ENCODE measurements around the gene SAAL1. TPM values are rescaled to one million over a fixed set of nuclear protein-coding genes. Genes with fewer than 3 reads are reported as not detected.
A peak's percentile ranks its signal among the peaks of the same experiment; 100 is the strongest.

SAAL1 gene
- total RNA-seq, 5 donors from 2014 or later (not counting 1 experiment from before 2014, with no cell fraction given) = 17.2 to 22.5 (median 18.8) TPM

DNA sequence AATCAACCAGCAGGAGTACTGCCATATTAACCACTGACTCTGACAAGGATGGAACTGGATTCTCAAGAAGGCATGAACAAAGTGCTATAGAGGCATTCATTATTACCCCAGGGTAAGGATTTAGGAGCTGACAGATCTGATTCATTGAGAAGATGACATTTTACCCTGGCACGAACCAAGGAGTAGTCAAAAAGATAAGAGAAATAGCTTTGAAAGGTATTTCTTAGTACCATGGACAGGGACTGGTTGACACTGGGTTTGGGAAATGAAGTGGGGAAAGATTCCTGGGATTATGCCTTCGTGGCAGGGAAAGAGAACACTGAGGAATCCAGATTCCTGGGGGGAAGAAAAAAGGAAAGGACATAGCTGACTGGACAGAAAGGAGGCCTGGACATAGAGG lies 5.1 kb upstream of the SAAL1 start:
- ChIA-PET CTCF (interaction anchor here (0.6 to 1.0 kb wide), 2 partner anchors 133 to 652 kb away, joined by 3 read pairs; no protein-coding TSS in a partner anchor), POLR2A (interaction anchor here in 1 of 2 donors (0.5 to 0.8 kb wide), 2 partner anchors 102 to 440 kb away, joined by 3 to 11 read pairs; no protein-coding TSS in a partner anchor)
- Mint-ChIP-seq H3K4me3 (no peak overlapping the region), H3K9me3 (no peaks in the 10 kb centered on the region), H3K36me3 (no peaks in the 10 kb centered on the region), H3K4me1 (peaks cover 9 to 13% (median 12%) of the 10 kb centered on the region in 3 donors), H3K27me3 (peaks cover 22 to 40% of the 10 kb centered on the region in 2 donors), H3K27ac (no peak overlapping the region)
- Histone ChIP-seq H3K27ac (ENCODE audit: low read length) (no peak overlapping the region), H3K4me1 (ENCODE audit: control insufficient read depth in 1 of 2, extremely low read depth in 1 of 2, insufficient read depth in 2 of 2, low read length in 2 of 2) (peaks cover 0 to 5% of the 10 kb centered on the region in 2 experiments), H3K36me3 (ENCODE audit: control insufficient read depth in 2 of 2, extremely low read depth in 1 of 2, insufficient read depth in 1 of 2, low read length in 1 of 2) (no peaks in the 10 kb centered on the region), H3K9me3 (no peaks in the 10 kb centered on the region), H3K27me3 (replicated peaks in 1 of 2; ENCODE audit: control insufficient read depth in 2 of 2, extremely low read depth in 1 of 2, insufficient read depth in 2 of 2, low read length in 1 of 2) (peaks cover 0 to 15% of the 10 kb centered on the region in 2 experiments), H3K4me3 (ENCODE audit: control insufficient read depth in 1 of 2, extremely low read depth in 1 of 2, low read length in 1 of 2) (no peak overlapping the region)
- ATAC-seq (replicated peaks in 1 of 4) = no peak
- DNase-seq = no peak
- 40% methylated on average over 2 of the region's 2 CpGs for WGBS (ENCODE audit: insufficient coverage)

GRCh38 chr11:18108254-18108653 lies 2.4 kb upstream of the SAAL1 start:
- peaks cover 0 to 3% of the 10 kb centered on the region in 2 donors for H3K36me3 ChIP-seq (ENCODE audit: control insufficient read depth in 2 of 2, extremely low read depth in 1 of 2, insufficient read depth in 1 of 2, low read length in 1 of 2)
- H3K27ac Mint-ChIP-seq = no peak overlapping the region
- 77% methylated on average over 2 of the region's 3 CpGs for WGBS (ENCODE audit: insufficient coverage)
- DNase-seq = no peak
- H3K4me3 ChIP-seq (ENCODE audit: control insufficient read depth in 1 of 2, extremely low read depth in 1 of 2, low read length in 1 of 2) = no peak overlapping the region
- peaks cover 2% of the 10 kb centered on the region for H3K36me3 Mint-ChIP-seq
- peaks cover 24 to 26% (median 25%) of the 10 kb centered on the region in 3 donors for H3K4me1 Mint-ChIP-seq
- H3K9me3 Mint-ChIP-seq = no peaks in the 10 kb centered on the region
- H3K27ac ChIP-seq (ENCODE audit: low read length) = no peak overlapping the region
- H3K27me3 Mint-ChIP-seq = peaks cover 6 to 24% of the 10 kb centered on the region in 2 donors
- no peaks in the 10 kb centered on the region for H3K9me3 ChIP-seq
- ChIA-PET CTCF (interaction anchor here (0.5 to 1.1 kb wide), 2 partner anchors 14 to 246 kb away, joined by 3 read pairs; no protein-coding TSS in a partner anchor), POLR2A (no interaction called here)
- no peak for ATAC-seq (replicated peaks in 1 of 4)
- H3K27me3 ChIP-seq (replicated peaks in 1 of 2; ENCODE audit: control insufficient read depth in 2 of 2, extremely low read depth in 1 of 2, insufficient read depth in 2 of 2, low read length in 1 of 2) = peaks cover 0 to 7% of the 10 kb centered on the region in 2 experiments
- H3K4me1 ChIP-seq (ENCODE audit: control insufficient read depth in 1 of 2, extremely low read depth in 1 of 2, insufficient read depth in 2 of 2, low read length in 2 of 2) = peaks cover 3 to 13% of the 10 kb centered on the region in 2 experiments
- no peak overlapping the region for H3K4me3 Mint-ChIP-seq

- Histone ChIP-seq H3K9me3 (no peaks in the 10 kb centered on the region), H3K4me3 (ENCODE audit: control insufficient read depth in 1 of 2, extremely low read depth in 1 of 2, low read length in 1 of 2) (no peak overlapping the region), H3K27me3 (replicated peaks in 1 of 2; ENCODE audit: control insufficient read depth in 2 of 2, extremely low read depth in 1 of 2, insufficient read depth in 2 of 2, low read length in 1 of 2) (no peaks in the 10 kb centered on the region), H3K27ac (ENCODE audit: low read length) (no peak overlapping the region), H3K4me1 (ENCODE audit: control insufficient read depth in 1 of 2, extremely low read depth in 1 of 2, insufficient read depth in 2 of 2, low read length in 2 of 2) (peaks cover 3 to 13% of the 10 kb centered on the region in 2 experiments), H3K36me3 (ENCODE audit: control insufficient read depth in 2 of 2, extremely low read depth in 1 of 2, insufficient read depth in 1 of 2, low read length in 1 of 2) (peaks cover 0 to 14% of the 10 kb centered on the region in 2 donors)
- POLR2A ChIA-PET = interaction anchor here in 1 of 2 donors (0.8 kb wide), 1 partner anchor 524 kb away, joined by 3 read pairs; no protein-coding TSS in a partner anchor
- H3K4me1 Mint-ChIP-seq = peaks cover 30 to 36% (median 33%) of the 10 kb centered on the region in 3 donors
- peaks cover 14% of the 10 kb centered on the region for H3K36me3 Mint-ChIP-seq
- CTCF ChIA-PET = interaction anchor here (0.5 to 2.1 kb wide), 15 partner anchors 9 to 700 kb away, joined by 3 to 20 read pairs (median 4); partner anchors contain the start of genes SERGEF (in 1 of the 2) and TSG101 (in 1 of the 2)
- no peak overlapping the region for H3K27ac Mint-ChIP-seq
- H3K27me3 Mint-ChIP-seq = peaks cover 0 to 12% of the 10 kb centered on the region in 2 donors
- DNase-seq = no peak
- no peaks in the 10 kb centered on the region for H3K9me3 Mint-ChIP-seq
- 70% methylated on average over 8 of the region's 9 CpGs for WGBS (ENCODE audit: insufficient coverage)
- H3K4me3 Mint-ChIP-seq = peak overlapping the region; percentile 90 to 95 (median 92)
- ATAC-seq (replicated peaks in 1 of 4) = no peak
Measured at GRCh38 chr11:18106688-18107087, 806 bp upstream of the SAAL1 start.

- 25% methylated on average over 16 of the region's 29 CpGs for WGBS (ENCODE audit: insufficient coverage)
- POLR2A ChIA-PET = interaction anchor here in 1 of 2 donors (0.6 kb wide), 1 partner anchor 38 kb away, joined by 6 read pairs; no protein-coding TSS in a partner anchor
- DNase-seq (no peak), ATAC-seq (replicated peaks in 1 of 4) (no peak)
- H3K4me1 Mint-ChIP-seq = peaks cover 43 to 46% (median 45%) of the 10 kb centered on the region in 3 donors
- H3K4me3 Mint-ChIP-seq = peak overlapping the region; percentile 90 to 95 (median 92)
- peak overlapping the region; percentile 58 for H3K27ac ChIP-seq (ENCODE audit: low read length)
- H3K27me3 Mint-ChIP-seq = peaks cover 0 to 6% of the 10 kb centered on the region in 2 donors
- CTCF ChIA-PET = interaction anchor here (0.5 to 2.1 kb wide), 14 partner anchors 8 to 1447 kb away, joined by 3 to 20 read pairs (median 4); partner anchors contain the start of genes SERGEF (in 1 of the 2) and TSG101 (in 1 of the 2)
- peak overlapping the region; percentile 87 to 92 for H3K4me3 ChIP-seq (ENCODE audit: control insufficient read depth in 1 of 2, extremely low read depth in 1 of 2, low read length in 1 of 2)
- H3K36me3 Mint-ChIP-seq = peaks cover 23% of the 10 kb centered on the region
- peak overlapping the region; percentile 44 to 87 for H3K27ac Mint-ChIP-seq
- H3K9me3 Mint-ChIP-seq = no peaks in the 10 kb centered on the region
- H3K36me3 ChIP-seq (ENCODE audit: control insufficient read depth in 2 of 2, extremely low read depth in 1 of 2, insufficient read depth in 1 of 2, low read length in 1 of 2) = peaks cover 0 to 20% of the 10 kb centered on the region in 2 donors
- no peaks in the 10 kb centered on the region for H3K27me3 ChIP-seq (replicated peaks in 1 of 2; ENCODE audit: control insufficient read depth in 2 of 2, extremely low read depth in 1 of 2, insufficient read depth in 2 of 2, low read length in 1 of 2)
- H3K9me3 ChIP-seq = no peaks in the 10 kb centered on the region
- H3K4me1 ChIP-seq (ENCODE audit: control insufficient read depth in 1 of 2, extremely low read depth in 1 of 2, insufficient read depth in 2 of 2, low read length in 2 of 2) = peaks cover 3 to 13% of the 10 kb centered on the region in 2 experiments
Measured at GRCh38 chr11:18105086-18105801, 638 bp downstream of the SAAL1 start.

DNA sequence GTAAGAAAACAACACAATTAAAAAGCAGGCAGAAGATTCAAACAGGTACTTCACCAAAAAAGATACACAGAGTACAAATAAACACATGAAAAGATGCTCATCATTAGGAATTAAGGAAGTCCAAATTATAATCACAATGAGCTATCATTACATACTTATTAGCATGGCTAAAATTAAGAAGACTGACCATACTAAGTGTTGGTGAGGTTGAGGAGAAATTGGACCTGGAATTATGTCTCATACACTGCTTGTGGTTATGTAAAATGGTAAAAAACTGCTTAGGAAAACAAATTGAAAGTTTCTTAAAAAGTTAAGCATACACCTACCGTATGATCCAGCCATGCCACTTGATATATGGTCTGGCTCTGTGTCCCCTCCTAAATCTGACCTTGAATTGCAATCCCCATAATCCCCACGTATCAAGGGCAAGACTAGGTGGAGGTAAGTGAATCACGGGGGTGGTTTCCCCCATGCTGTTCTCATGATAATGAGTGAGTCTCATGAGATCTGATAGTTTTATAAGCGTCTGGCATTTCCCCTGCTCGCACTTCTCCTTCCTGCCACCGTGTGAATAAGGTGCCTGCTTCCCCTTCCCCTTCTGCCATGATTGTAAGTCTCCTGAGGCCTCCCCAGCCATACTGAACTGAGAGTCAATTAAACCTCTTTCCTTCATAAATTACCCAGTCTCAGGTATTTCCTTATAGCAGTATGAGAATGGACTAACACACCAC lies 4.8 kb downstream of the SAAL1 start:
- Mint-ChIP-seq H3K4me1 (peaks cover 38 to 54% (median 45%) of the 10 kb centered on the region in 3 donors), H3K36me3 (peaks cover 37% of the 10 kb centered on the region)
- CTCF ChIA-PET = interaction anchor here in 1 of 2 donors (1.2 kb wide), 1 partner anchor 9 kb away, joined by 4 read pairs; no protein-coding TSS in a partner anchor

DNA sequence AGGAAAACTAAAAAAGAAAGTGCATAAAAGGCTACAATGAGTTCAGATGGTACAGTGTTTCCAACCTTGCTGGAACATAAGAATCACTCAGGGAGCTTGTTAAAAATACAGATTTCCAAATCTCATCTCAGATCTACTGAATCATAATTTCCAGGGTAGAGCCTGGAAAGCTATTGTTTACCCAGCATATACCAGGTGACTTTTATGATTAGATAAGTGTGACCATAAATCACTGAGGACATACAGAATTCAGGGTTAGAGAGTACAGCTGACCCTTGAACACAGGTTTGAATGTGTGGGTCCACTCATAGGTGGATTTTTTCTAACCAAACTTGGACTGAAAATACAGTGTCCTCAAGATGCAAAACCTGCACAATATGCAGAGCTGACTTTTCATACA lies 11.9 kb downstream of the SAAL1 start:
- H3K9me3 Mint-ChIP-seq = no peaks in the 10 kb centered on the region
- H3K27me3 ChIP-seq (replicated peaks in 1 of 2; ENCODE audit: control insufficient read depth in 2 of 2, extremely low read depth in 1 of 2, insufficient read depth in 2 of 2, low read length in 1 of 2) = no peaks in the 10 kb centered on the region
- no peak overlapping the region for H3K27ac ChIP-seq (ENCODE audit: low read length)
- ChIA-PET POLR2A (no interaction called here), CTCF (interaction anchor here in 1 of 2 donors (0.6 to 2.2 kb wide), 2 partner anchors 12 to 108 kb away, joined by 3 to 10 read pairs; partner anchors contain the start of gene SAAL1)
- no peak for ATAC-seq (replicated peaks in 1 of 4)
- peaks cover 0 to 6% (median 3%) of the 10 kb centered on the region in 3 donors for H3K4me1 Mint-ChIP-seq
- H3K4me3 ChIP-seq (ENCODE audit: control insufficient read depth in 1 of 2, extremely low read depth in 1 of 2, low read length in 1 of 2) = no peak overlapping the region
- peaks cover 0 to 65% of the 10 kb centered on the region in 2 donors for H3K36me3 ChIP-seq (ENCODE audit: control insufficient read depth in 2 of 2, extremely low read depth in 1 of 2, insufficient read depth in 1 of 2, low read length in 1 of 2)
- H3K9me3 ChIP-seq = no peaks in the 10 kb centered on the region
- no peaks in the 10 kb centered on the region for H3K4me1 ChIP-seq (ENCODE audit: control insufficient read depth in 1 of 2, extremely low read depth in 1 of 2, insufficient read depth in 2 of 2, low read length in 2 of 2)
- H3K27ac Mint-ChIP-seq = no peak overlapping the region
- H3K36me3 Mint-ChIP-seq = peaks cover 57% of the 10 kb centered on the region
- no peak overlapping the region for H3K4me3 Mint-ChIP-seq
- no peak for DNase-seq
- H3K27me3 Mint-ChIP-seq = no peaks in the 10 kb centered on the region

More for the DNA sequence above, 4.8 kb downstream of the SAAL1 start:
- no peak overlapping the region for H3K27ac ChIP-seq (ENCODE audit: low read length)
- H3K4me3 ChIP-seq (ENCODE audit: control insufficient read depth in 1 of 2, extremely low read depth in 1 of 2, low read length in 1 of 2) = no peak overlapping the region
- no peaks in the 10 kb centered on the region for H3K27me3 Mint-ChIP-seq
- no peaks in the 10 kb centered on the region for H3K27me3 ChIP-seq (replicated peaks in 1 of 2; ENCODE audit: control insufficient read depth in 2 of 2, extremely low read depth in 1 of 2, insufficient read depth in 2 of 2, low read length in 1 of 2)
- 80% methylated on average over 2 of the region's 6 CpGs for WGBS (ENCODE audit: insufficient coverage)
- no peaks in the 10 kb centered on the region for H3K9me3 Mint-ChIP-seq
- DNase-seq (no peak), ATAC-seq (replicated peaks in 1 of 4) (no peak)
- POLR2A ChIA-PET = interaction anchor here in 1 of 2 donors (0.6 kb wide), 1 partner anchor 524 kb away, joined by 4 read pairs; no protein-coding TSS in a partner anchor
- H3K9me3 ChIP-seq = no peaks in the 10 kb centered on the region
- no peak overlapping the region for H3K27ac Mint-ChIP-seq
- H3K4me1 ChIP-seq (ENCODE audit: control insufficient read depth in 1 of 2, extremely low read depth in 1 of 2, insufficient read depth in 2 of 2, low read length in 2 of 2) = peaks cover 3 to 8% of the 10 kb centered on the region in 2 experiments
- peaks cover 0 to 34% of the 10 kb centered on the region in 2 donors for H3K36me3 ChIP-seq (ENCODE audit: control insufficient read depth in 2 of 2, extremely low read depth in 1 of 2, insufficient read depth in 1 of 2, low read length in 1 of 2)
- no peak overlapping the region for H3K4me3 Mint-ChIP-seq

All from T-cell (primary cell).